PFSK-1 (cell line): ENCODE measurements around the gene ICOSLG.

Source experiments
- FOXP2 ChIP-seq: optimal IDR thresholded peaks from 2 replicates; pipeline ENCODE3; 2011; ENCODE audit warnings: borderline replicate concordance, control low read depth, inconsistent platforms; ENCODE audit not compliant: insufficient read depth; ENCODE audit errors: extremely low read length, extremely low read depth
- POLR2AphosphoS5 ChIP-seq: IDR thresholded peaks from 2 replicates; pipeline ENCODE4 v1.6.1; 2012; ENCODE audit warnings: low read depth, mild to moderate bottlenecking, control low read depth, low read length, moderate library complexity
- SIN3A ChIP-seq: IDR thresholded peaks from 2 replicates; pipeline ENCODE4 v1.6.1; 2012; ENCODE audit warnings: mild to moderate bottlenecking, low read length, moderate library complexity, borderline replicate concordance; ENCODE audit not compliant: insufficient read depth
- TAF1 ChIP-seq: IDR thresholded peaks from 2 replicates; pipeline ENCODE4 v1.6.1; 2012; ENCODE audit warnings: low read length, control low read depth, borderline replicate concordance; ENCODE audit not compliant: insufficient read depth
- TF ChIP-seq, protein P1 (sequence below), 2 experiments: IDR thresholded peaks; 2 replicates each; pipeline versions ENCODE4 v1.6.1 to v1.8.0; 2011 to 2012; ENCODE audit warnings: low read depth in 2 of 2, low read length in 2 of 2, control low read depth in 1 of 2, inconsistent platforms in 1 of 2, mild to moderate bottlenecking in 1 of 2, moderate library complexity in 1 of 2; ENCODE audit not compliant: insufficient read depth in 1 of 2

ICOSLG gene

DNA sequence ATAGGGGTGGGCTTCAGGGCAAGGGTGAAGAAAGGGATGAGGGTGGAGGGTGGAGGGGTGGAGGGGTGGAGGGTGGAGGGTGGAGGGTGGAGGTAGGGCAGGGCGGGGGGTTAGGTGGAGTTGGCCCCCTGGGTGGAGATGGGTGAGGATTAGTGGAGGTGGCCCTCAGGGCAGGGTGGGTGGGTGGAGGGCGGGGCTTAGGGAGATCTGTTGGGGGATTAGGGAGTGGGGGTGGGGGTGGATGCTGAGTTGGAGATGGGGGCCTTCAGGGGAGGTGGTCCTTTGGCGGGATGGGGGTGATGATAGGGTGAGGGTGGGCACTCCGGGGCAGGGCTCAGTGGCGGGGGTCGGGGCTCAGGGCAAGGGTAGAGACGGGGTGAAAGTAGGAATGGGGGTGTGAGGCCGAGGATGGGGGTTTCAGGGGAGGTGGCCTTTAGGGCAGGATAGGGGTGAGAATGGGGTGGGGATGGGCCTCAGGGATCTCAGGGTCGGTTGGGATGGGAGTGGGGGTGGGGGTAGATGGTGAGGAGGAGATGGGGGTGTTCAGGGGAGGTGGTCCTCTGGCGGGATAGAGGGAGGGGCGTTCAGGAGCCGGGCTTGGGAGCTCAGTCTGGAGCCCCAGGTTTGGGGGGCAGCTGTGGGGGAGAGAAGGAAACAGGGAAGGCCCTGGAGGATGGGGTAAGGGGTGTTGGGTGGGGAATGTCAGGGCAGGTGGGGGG is 21.8 kb upstream of the ICOSLG start:
- TF ChIP-seq SIN3A (no peak), FOXP2 (no peak), TAF1 (no peak), POLR2AphosphoS5 (no peak)
- TF ChIP-seq, protein P1, sequence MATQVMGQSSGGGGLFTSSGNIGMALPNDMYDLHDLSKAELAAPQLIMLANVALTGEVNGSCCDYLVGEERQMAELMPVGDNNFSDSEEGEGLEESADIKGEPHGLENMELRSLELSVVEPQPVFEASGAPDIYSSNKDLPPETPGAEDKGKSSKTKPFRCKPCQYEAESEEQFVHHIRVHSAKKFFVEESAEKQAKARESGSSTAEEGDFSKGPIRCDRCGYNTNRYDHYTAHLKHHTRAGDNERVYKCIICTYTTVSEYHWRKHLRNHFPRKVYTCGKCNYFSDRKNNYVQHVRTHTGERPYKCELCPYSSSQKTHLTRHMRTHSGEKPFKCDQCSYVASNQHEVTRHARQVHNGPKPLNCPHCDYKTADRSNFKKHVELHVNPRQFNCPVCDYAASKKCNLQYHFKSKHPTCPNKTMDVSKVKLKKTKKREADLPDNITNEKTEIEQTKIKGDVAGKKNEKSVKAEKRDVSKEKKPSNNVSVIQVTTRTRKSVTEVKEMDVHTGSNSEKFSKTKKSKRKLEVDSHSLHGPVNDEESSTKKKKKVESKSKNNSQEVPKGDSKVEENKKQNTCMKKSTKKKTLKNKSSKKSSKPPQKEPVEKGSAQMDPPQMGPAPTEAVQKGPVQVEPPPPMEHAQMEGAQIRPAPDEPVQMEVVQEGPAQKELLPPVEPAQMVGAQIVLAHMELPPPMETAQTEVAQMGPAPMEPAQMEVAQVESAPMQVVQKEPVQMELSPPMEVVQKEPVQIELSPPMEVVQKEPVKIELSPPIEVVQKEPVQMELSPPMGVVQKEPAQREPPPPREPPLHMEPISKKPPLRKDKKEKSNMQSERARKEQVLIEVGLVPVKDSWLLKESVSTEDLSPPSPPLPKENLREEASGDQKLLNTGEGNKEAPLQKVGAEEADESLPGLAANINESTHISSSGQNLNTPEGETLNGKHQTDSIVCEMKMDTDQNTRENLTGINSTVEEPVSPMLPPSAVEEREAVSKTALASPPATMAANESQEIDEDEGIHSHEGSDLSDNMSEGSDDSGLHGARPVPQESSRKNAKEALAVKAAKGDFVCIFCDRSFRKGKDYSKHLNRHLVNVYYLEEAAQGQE (IDR thresholded peaks at IDR 0.05; ENCODE audit: insufficient read depth in 1 of 2, low read depth in 2 of 2, low read length in 2 of 2), result no peak

DNA sequence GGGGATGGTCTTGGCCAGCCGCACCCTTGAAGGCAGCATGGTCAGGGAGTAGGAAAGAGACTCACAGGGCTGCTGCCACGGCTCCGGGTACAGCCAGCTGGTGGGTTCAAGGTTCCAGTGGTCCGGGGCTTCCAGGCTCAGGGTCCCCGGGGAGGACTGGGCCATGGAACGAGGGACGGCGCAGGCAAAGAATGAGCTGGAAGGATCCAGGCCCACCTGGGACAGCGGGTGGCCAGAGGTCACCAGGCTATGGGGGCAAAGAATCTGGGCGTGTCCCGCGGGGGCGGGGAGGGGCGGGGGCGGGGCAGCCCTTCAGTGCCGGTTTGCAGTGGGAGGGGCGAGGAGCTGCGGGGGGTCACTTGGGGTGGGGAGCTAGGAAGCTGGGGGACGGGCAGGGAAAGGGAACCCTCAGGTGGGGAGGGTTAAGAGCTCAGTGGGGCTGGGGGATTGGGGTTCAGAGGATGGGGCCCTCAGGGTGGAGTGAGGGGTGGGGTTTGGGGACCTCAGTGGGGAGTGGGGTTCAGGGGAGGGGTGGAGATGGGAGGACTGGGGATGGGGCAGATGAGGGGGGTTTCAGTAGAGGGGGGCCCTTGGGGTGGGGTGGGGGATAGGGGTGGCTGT is 21.0 kb upstream of the ICOSLG start, which contains the start of gene DNMT3L:
DNMT3L (minus strand) TSS at position 223 of the 621 bp plus-strand sequence. CDS start 638 bp downstream, outside the sequence.
- TF ChIP-seq FOXP2, result no peak
- no peak for TF ChIP-seq POLR2AphosphoS5

DNA sequence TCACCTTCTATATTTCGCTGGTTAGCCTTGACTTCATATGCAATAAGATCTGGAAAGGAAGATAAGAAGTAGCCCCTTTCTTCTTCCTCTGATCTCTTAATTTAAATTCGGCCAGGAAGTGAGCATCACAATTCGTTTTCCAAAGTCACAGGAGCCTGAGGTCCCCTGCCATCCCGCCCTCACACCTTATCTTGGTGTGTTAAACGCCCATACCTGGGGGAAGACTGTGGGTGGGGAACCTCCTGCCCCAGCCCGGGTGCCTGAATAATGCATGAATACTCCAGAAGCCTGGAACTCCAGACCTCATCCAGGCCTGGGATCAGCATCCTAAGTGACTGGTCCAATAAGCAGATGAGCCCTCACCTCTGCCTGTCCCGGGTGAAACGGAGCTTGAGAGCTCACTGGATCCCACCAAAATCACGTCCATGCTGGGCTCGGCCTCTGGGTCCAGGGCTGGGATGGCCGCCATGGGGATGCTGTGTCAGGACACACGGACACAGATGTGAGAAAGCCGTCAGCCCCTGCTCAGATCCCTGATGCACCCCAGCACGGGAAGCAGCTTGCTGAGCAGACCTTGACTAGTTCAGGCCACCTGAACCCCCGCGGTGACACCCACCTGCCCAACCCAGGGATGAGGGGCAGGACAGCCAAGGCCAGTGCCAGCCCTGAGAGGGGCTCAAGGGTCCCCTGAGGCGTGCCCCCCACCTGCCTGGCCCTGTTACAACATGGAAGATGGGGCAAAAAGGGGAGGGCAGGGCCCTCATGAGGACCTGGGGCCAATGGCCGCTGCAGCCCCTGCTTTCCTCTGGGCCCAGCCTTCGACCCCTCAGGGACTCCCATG is 20.3 kb upstream of the ICOSLG start:
- TF ChIP-seq, protein P1 (IDR thresholded peaks at IDR 0.05; ENCODE audit: insufficient read depth in 1 of 2, low read depth in 2 of 2, low read length in 2 of 2), result no peak
- TF ChIP-seq POLR2AphosphoS5 (no peak), TAF1 (no peak), SIN3A (no peak), FOXP2 (no peak)

DNA sequence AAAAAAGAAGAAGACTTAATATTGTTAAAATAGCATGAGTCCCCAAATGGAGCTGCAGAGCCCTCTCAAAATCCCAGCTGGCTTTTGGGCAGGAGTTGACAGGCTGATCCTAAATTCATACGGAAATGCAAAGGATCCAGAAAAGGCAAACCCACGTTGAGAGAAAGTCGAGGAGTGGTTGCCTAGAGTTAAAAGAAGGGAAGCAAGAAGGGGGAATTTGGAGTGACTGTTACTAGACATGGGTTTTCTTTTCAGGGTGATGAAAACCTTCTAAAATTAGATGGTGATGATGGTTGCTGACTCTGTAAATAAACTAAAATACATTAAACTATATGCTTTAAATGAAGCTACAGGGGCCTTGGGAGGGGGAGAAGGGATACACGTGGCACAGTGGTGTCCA is 19.3 kb upstream of the ICOSLG start:
- TF ChIP-seq SIN3A, result no peak
- TF ChIP-seq, protein P1 (IDR thresholded peaks at IDR 0.05; ENCODE audit: insufficient read depth in 1 of 2, low read depth in 2 of 2, low read length in 2 of 2), result no peak
- no peak for TF ChIP-seq TAF1
- TF ChIP-seq FOXP2, result no peak
- no peak for TF ChIP-seq POLR2AphosphoS5

DNA sequence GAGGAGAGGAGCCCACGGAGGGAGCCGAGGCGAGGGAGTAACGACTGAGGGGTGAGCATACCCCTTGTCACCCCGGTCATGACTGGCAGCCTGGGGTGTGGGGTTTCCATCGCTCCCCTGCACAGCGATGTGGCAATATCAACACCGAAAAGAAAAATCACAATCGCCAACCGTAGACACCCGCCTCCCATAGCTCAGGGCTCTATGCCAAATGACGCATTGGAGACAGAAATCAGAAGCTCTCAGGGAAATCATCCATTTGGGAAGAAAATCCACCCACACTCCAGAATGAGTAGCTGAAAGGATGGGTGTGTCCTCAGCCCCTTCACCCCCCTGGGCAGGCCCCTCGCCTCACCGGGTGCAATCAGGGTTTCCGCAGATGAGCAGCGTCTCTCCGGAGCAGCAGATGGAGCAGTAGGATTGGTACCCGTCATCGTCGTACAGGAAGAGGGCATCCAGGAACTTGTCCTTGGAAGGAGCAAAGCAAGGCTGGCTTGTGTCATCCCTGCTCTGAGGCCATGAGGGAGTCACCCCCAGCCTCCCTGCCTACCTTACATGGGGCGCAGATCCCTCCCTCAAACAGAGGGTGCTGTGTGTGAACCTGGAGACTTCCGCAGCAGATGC is 18.5 kb upstream of the ICOSLG start:
- TF ChIP-seq POLR2AphosphoS5 (no peak), TAF1 (no peak), SIN3A (no peak), FOXP2 (no peak)
- TF ChIP-seq, protein P1 (IDR thresholded peaks at IDR 0.05; ENCODE audit: insufficient read depth in 1 of 2, low read depth in 2 of 2, low read length in 2 of 2), result no peak
